Erythroblast (primary cell): Measurements from ENCODE around the gene UHMK1.

Experiments used
- GATA1 ChIP-seq: IDR thresholded peaks from 2 replicates; pipeline ENCODE4 v1.6.1; 2011; ENCODE audit warnings: low read depth, mild to moderate bottlenecking, control low read depth, low read length, moderate library complexity
- POLR2A ChIP-seq: IDR thresholded peaks from 2 replicates; pipeline ENCODE4 v1.6.1; 2011; ENCODE audit warnings: mild to moderate bottlenecking, low read length

GRCh38 chr1:162475089-162475488 is 22.5 kb upstream of the UHMK1 start:
- TF ChIP-seq POLR2A: no peak
- TF ChIP-seq GATA1: no peak
